HL-60/S4 (cell line): ENCODE results near the gene HES4.

Experiments used
- in situ Hi-C: fragments of 300-500 bp; cut with MboI; formaldehyde crosslinking; loops from 2 replicates; pipeline ENCODE4 v1.14.3; 2022; ENCODE audit warnings: low sequenced_read_pairs

HES4 gene

GRCh38 chr1:953524-954320, 46.2 kb downstream of the HES4 start:
- in situ Hi-C loops, result no loop called here

GRCh38 chr1:952603-953002, 47.3 kb downstream of the HES4 start:
- in situ Hi-C loops, result no loop called here

DNA sequence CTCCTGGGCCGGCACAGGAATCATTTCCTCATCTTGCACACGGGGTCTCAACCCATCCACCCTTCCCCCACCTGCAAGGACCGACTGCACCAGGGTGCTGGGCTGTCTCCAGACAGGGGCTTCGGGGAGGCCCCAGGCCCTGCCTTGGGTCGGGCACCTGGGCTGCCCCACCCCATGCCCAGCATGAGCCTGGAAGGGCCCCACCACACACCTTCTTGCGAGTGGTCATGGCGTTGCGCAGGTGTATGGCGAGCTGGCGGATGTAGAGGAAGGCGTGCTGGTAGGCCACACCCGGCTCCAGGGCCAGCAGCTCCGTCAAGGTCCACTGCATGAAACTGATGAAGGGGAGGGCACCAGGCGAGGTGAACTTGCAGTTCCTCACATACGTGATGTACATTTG, 47.7 kb downstream of the HES4 start:
- in situ Hi-C loops, result no loop called here

- in situ Hi-C loops, result no loop called here
These were observed 48.5 kb downstream of the HES4 start for GRCh38 chr1:951364-951763.

DNA sequence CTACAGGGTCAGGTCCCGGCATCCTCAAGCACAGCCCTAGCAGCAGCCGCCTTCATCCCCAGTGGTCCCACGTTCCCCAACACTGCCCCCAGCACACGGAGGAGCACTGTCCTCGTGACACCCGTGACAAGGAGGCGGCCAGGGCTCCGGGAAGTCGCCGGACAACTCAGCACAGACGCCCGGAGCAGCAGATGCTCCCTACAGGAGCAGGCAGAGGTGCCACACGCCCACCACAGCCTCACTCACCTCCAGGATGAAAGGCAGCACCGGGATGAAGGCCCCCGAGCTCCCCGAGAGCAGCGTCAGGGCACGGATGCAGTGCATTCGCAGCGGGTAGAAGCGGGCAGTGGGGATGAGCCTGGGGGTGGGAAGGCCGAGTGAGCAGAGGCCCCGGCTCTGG, 49.0 kb downstream of the HES4 start:
- in situ Hi-C loops, result no loop called here

DNA sequence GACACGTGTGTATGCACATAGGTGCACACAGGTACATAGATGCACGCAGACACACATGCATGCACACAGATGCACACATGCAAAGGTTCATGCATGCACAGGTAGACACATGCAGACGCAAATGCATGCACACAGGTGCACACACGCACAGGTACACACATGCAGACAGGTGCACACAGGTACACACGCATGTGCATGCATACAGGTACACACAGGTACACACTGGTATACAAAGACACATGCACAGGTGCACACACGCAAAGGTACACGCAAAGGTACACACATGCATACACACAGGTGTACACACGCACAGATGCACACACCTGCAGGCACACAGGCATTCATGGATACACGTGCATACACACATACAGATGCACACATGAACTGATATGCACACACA, 49.6 kb downstream of the HES4 start:
- in situ Hi-C loops, result no loop called here
